IPS DF 4.7 (cell line): ENCODE results near the gene ISLR2.
"Not testable (repeated sequence)": the region's sequence is repeated elsewhere in the genome, so short reads cannot be mapped to it uniquely, and the experiment has no call there.

Experiments
- DNase-seq: peaks from one replicate; pipeline ENCODE4 v3.0.0-alpha.2; 2013; ENCODE audit warnings: low spot score; ENCODE audit errors: extremely low read depth

Gene ISLR2

GRCh38 chr15:74130155-74130848 is at the start of gene ISLR2:
ISLR2 (plus strand) TSS chr15:74130586; CDS start chr15:74132755, 2,169 bp downstream.
- no peak for DNase-seq

- DNase-seq = not testable (repeated sequence)
Measured at GRCh38 chr15:74082450-74082849, 47.9 kb upstream of the ISLR2 start, which contains the start of gene GOLGA6A. GOLGA6A (minus strand) TSS chr15:74082550; CDS start chr15:74082509, 41 bp downstream.

- not testable (repeated sequence) for DNase-seq
Measured at GRCh38 chr15:74094567-74094966, 35.8 kb upstream of the ISLR2 start.

GRCh38 chr15:74095610-74096009 is 34.8 kb upstream of the ISLR2 start:
- not testable (repeated sequence) for DNase-seq

GRCh38 chr15:74096753-74097474 is 33.5 kb upstream of the ISLR2 start:
- DNase-seq = not testable (repeated sequence)

- DNase-seq = peak; percentile 49
Measured at GRCh38 chr15:74099963-74100733, 30.2 kb upstream of the ISLR2 start.

GRCh38 chr15:74108111-74108510 is 22.3 kb upstream of the ISLR2 start:
- DNase-seq = no peak

GRCh38 chr15:74108611-74109010 is 21.8 kb upstream of the ISLR2 start:
- DNase-seq = not testable (repeated sequence)

GRCh38 chr15:74109713-74110112 is 20.7 kb upstream of the ISLR2 start:
- no peak for DNase-seq

GRCh38 chr15:74120426-74120825 is 10.0 kb upstream of the ISLR2 start:
- no peak for DNase-seq

GRCh38 chr15:74121039-74121438 is 9.3 kb upstream of the ISLR2 start:
- DNase-seq = no peak

GRCh38 chr15:74121858-74122257 is 8.5 kb upstream of the ISLR2 start:
- no peak for DNase-seq

GRCh38 chr15:74122403-74123130 is 7.8 kb upstream of the ISLR2 start:
- DNase-seq = no peak

GRCh38 chr15:74123131-74123429 is 7.3 kb upstream of the ISLR2 start:
- no peak for DNase-seq

GRCh38 chr15:74123658-74124057 is 6.7 kb upstream of the ISLR2 start:
- no peak for DNase-seq

- no peak for DNase-seq
Measured at GRCh38 chr15:74124196-74124595, 6.2 kb upstream of the ISLR2 start.

- no peak for DNase-seq
Measured at GRCh38 chr15:74124759-74125158, 5.6 kb upstream of the ISLR2 start.

GRCh38 chr15:74127255-74127953 is 3.0 kb upstream of the ISLR2 start:
- no peak for DNase-seq

- DNase-seq = no peak
Measured at GRCh38 chr15:74127954-74128784, 2.2 kb upstream of the ISLR2 start.
